ENCODE results near the gene FLOT2. TPM values are rescaled to one million over a fixed set of nuclear protein-coding genes. Genes with fewer than 3 reads are reported as not detected.
"Not testable (repeated sequence)": the region's sequence is repeated elsewhere in the genome, so short reads cannot be mapped to it uniquely, and the experiment has no call there.

FLOT2 gene
- 100 to 1,000 TPM; 143 to 191 TPM for total RNA-seq

DNA sequence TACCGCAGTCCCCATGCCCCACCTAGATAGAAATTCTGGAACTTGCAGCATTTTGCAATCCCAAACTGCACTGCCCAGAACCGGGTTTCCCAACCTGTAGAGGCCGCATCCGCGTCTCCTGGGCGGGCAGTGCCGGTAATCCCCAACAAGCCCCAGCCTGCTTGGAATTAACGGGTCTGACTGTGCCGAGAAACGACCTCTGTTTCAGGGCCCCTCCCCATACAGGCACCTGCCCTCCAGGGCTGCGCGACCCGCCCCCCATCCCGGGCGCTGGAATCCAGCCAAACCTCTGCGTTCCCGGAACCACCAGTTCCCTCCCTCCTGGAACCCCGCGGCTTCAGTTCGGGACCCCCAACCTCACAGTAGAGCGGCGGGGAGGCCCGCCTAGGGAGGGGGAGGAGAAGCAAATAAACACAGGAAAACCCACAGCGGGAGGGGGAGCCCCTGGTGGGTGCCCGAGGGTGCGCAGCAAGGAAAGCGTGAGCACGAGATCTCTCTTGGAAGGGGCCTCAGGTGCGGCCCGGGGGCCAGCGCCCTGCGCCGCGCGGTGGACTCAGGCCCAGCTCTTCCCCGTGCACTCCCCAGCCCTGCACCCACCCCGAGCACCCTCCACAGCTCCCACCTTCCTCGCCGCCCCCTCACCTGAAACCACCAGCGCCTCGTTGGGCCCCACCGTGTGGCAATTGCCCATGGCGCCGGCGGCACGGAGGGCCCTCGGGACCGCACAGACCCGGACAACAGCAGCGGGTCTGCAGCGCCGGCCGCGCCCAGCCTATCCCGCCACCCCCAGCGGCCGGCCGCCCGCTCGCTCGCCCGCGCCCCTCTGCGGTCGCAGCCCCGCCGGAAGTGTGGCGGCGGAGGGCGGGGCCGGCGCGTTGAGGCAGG is at the start of gene FLOT2:
FLOT2 (minus strand) TSS at position 850 of the 885 bp plus-strand sequence; CDS start at position 691, 159 bp downstream.
- H3K9me3 Mint-ChIP-seq (ENCODE audit: low read depth): no peaks in the 10 kb centered on the region
- peak within 1 kb of the TSS; percentile 93 for H3K27ac Mint-ChIP-seq
- CTCF ChIA-PET: interaction anchor here (0.7 to 7.8 kb wide), 17 partner anchors 11 to 220 kb away, joined by 3 to 68 read pairs (median 5); partner anchors contain the start of genes FAM222B, NEK8, PHF12 and TLCD1
- peaks cover 63% of the 10 kb centered on the region for H3K4me1 Mint-ChIP-seq
- H3K27me3 Mint-ChIP-seq: no peaks in the 10 kb centered on the region
- peaks cover 33% of the 10 kb centered on the region for H3K36me3 Mint-ChIP-seq
- ATAC-seq (peak; percentile 69), DNase-seq (peak; percentile 78)
- H3K4me3 Mint-ChIP-seq: peak within 1 kb of the TSS; percentile 91

DNA sequence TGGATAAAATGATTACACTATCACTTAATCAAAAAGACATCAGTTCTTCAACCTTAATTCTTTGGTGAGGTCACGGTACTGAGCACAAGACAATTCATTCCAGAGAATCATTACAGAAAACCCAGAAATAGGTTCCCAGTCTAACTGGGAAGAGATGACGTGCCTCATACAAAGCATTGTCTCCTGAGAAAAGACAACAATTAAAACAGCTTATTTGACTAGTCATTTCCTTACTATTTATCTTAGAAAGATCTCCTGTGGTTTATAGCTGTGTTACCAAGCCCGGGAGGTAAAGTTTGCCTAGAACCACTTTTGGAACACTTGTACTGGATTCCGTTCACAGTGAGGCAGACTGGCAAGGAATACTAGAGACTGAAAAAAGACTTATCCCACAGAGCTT is 48.7 kb upstream of the FLOT2 start:
- Mint-ChIP-seq H3K27ac (peak overlapping the region; percentile 78), H3K4me3 (no peak overlapping the region), H3K36me3 (peaks cover 53% of the 10 kb centered on the region), H3K4me1 (peaks cover 58% of the 10 kb centered on the region), H3K9me3 (ENCODE audit: low read depth) (no peaks in the 10 kb centered on the region), H3K27me3 (no peaks in the 10 kb centered on the region)
- CTCF ChIA-PET: interaction anchor here (1.1 to 9.1 kb wide), 6 partner anchors 8 to 219 kb away, joined by 3 to 112 read pairs (median 5); partner anchors contain the start of genes NEK8 and TLCD1
- DNase-seq: no peak
- no peak for ATAC-seq

DNA sequence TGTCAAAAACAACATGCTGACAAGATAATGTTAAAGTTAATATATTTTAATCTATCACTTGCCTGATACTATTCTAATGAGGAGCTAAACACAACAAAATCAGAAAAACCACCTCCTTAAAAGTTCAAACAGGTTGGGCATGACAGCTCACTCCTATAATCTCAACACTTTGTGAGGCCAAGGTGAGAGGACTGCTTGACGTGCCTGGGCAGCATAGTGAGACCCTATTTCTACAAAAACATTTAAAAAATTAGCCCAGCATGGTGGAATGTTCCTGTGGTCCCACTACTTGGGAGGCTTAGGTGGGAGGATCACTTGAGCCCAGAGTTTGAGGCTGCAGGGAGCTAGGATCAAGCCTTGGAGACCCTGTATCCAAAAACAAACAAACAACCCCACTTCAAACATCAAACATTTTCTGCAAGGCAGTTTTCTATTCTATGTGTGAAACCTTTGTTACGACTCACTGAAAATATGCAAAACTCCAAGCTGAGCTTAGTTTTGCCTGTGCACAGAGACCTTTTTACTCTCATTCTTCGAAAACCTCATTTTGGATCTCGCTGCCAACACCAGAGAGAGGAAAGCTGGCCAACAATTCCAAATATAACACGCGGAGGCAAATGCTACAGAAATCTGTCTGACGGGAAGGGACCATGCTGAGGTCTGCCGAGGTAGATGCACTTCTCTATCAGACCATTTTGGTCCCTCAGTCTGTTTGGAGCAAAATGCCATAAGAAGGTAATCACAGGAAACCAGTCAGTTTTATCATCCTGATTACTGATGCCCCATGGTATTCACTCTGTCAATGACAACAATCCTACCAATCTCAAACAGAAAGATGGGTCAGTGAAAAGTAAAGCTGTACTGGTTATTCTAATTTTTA is 47.6 kb upstream of the FLOT2 start:
- Mint-ChIP-seq H3K4me3 (no peak overlapping the region), H3K9me3 (ENCODE audit: low read depth) (no peaks in the 10 kb centered on the region), H3K27ac (no peak overlapping the region)

GRCh38 chr17:28944343-28944742 is 46.8 kb upstream of the FLOT2 start:
- Mint-ChIP-seq H3K36me3 (peaks cover 54% of the 10 kb centered on the region), H3K4me1 (peaks cover 75% of the 10 kb centered on the region), H3K9me3 (ENCODE audit: low read depth) (no peaks in the 10 kb centered on the region), H3K27ac (no peak overlapping the region), H3K4me3 (no peak overlapping the region), H3K27me3 (no peaks in the 10 kb centered on the region)
- no peak for DNase-seq
- ATAC-seq: no peak
- CTCF ChIA-PET: interaction anchor here (0.6 to 3.3 kb wide), 6 partner anchors 9 to 237 kb away, joined by 3 to 10 read pairs (median 4); partner anchors contain the start of gene DHRS13

More for the DNA sequence above, 47.6 kb upstream of the FLOT2 start:
- Mint-ChIP-seq H3K27me3 (no peaks in the 10 kb centered on the region), H3K4me1 (peaks cover 68% of the 10 kb centered on the region), H3K36me3 (peaks cover 54% of the 10 kb centered on the region)
- no peak for DNase-seq
- CTCF ChIA-PET: interaction anchor here (0.8 to 9.1 kb wide), 8 partner anchors 7 to 217 kb away, joined by 3 to 112 read pairs (median 4); partner anchors contain the start of genes DHRS13, NEK8 and TLCD1
- no peak for ATAC-seq

- CTCF ChIA-PET: interaction anchor here (3.3 kb wide), 1 partner anchor 41 kb away, joined by 10 read pairs; the partner anchor contains the start of gene DHRS13
- H3K27ac Mint-ChIP-seq: no peak overlapping the region
- H3K9me3 Mint-ChIP-seq (ENCODE audit: low read depth): no peaks in the 10 kb centered on the region
- DNase-seq (no peak), ATAC-seq (no peak)
- H3K4me3 Mint-ChIP-seq: no peak overlapping the region
- peaks cover 74% of the 10 kb centered on the region for H3K4me1 Mint-ChIP-seq
- H3K27me3 Mint-ChIP-seq: no peaks in the 10 kb centered on the region
- H3K36me3 Mint-ChIP-seq: peaks cover 50% of the 10 kb centered on the region
These were observed 45.4 kb upstream of the FLOT2 start for GRCh38 chr17:28942925-28943324.

DNA sequence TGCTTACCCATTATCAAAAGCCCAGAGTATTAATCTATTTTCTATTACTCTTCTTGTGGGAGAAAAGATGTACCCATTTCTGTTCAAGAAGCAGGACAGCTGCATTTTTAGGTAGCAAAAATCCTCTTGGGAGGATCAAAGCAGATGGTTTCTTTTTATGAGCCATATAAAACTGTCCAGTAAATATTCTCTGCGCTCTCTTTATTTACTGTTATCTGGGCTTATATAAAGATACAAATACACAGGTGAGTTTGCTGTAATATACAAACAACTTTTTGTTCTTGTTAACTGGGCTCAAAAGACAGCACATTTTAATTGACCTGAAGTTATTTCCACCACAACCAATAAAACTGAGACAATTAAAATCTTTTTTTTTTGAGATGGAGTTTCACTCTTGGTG is 43.7 kb upstream of the FLOT2 start:
- Mint-ChIP-seq H3K4me1 (peaks cover 72% of the 10 kb centered on the region), H3K9me3 (ENCODE audit: low read depth) (no peaks in the 10 kb centered on the region), H3K4me3 (no peak overlapping the region), H3K27ac (no peak overlapping the region), H3K36me3 (peaks cover 48% of the 10 kb centered on the region), H3K27me3 (no peaks in the 10 kb centered on the region)
- DNase-seq: no peak
- CTCF ChIA-PET: interaction anchor here (1.1 to 2.2 kb wide), 3 partner anchors 9 to 191 kb away, joined by 3 to 6 read pairs (median 5); no protein-coding TSS in a partner anchor
- no peak for ATAC-seq

DNA sequence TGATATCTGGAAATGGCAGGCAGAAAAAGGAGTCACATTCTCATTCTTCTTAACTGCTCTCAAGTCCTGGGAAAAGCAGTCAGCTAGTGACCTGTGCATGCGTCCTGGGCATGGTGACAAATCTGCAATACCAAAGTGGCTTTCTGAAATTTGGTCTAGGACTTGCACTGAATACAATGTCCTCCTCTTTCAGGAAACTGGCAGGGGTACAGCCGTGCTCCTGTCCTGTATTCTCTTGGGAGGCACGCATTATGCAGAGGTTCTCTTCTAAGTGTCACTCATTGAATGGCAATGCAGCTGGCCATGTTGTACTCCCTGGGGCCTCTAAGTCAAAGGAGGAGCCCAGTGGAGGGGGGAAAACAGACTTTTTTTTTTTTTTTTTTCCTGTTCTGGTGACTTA is 43.1 kb upstream of the FLOT2 start:
- CTCF ChIA-PET: interaction anchor here (1.1 to 2.2 kb wide), 3 partner anchors 9 to 191 kb away, joined by 3 to 6 read pairs (median 5); no protein-coding TSS in a partner anchor
- Mint-ChIP-seq H3K36me3 (peaks cover 49% of the 10 kb centered on the region), H3K9me3 (ENCODE audit: low read depth) (no peaks in the 10 kb centered on the region), H3K4me3 (no peak overlapping the region), H3K4me1 (peaks cover 70% of the 10 kb centered on the region), H3K27me3 (no peaks in the 10 kb centered on the region), H3K27ac (peak overlapping the region; percentile 61)
- ATAC-seq (no peak), DNase-seq (no peak)

- Mint-ChIP-seq H3K4me3 (no peak overlapping the region), H3K27me3 (no peaks in the 10 kb centered on the region), H3K4me1 (peaks cover 67% of the 10 kb centered on the region), H3K27ac (peak overlapping the region; percentile 61), H3K36me3 (peaks cover 47% of the 10 kb centered on the region), H3K9me3 (ENCODE audit: low read depth) (no peaks in the 10 kb centered on the region)
- DNase-seq: no peak
- ATAC-seq: no peak
- CTCF ChIA-PET: interaction anchor here (0.8 to 2.2 kb wide), 8 partner anchors 9 to 190 kb away, joined by 3 to 6 read pairs (median 4); partner anchors contain the start of gene PHF12
These were observed 42.6 kb upstream of the FLOT2 start for GRCh38 chr17:28940142-28940541.

DNA sequence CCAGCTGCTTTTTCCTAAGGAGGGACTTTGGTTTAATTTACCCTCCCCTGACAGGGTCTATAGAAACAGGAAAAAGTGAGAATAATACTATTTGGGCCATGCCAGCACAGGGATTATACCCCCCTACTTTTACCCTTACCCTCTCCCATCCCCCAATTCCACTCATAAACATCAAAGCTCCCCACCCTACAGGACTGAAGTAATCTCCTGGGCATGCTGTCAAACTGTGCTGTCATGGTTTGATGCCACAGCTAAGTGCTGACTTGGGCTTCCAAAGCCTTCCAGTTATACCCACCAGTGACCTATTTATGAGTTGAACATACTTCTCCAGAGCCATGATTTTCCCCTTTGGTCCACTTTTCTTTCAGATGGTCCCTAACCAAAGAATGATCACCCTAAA is 41.0 kb upstream of the FLOT2 start:
- DNase-seq (no peak), ATAC-seq (no peak)
- CTCF ChIA-PET: interaction anchor here (1.3 to 2.2 kb wide), 5 partner anchors 8 to 27 kb away, joined by 3 to 12 read pairs (median 4); partner anchors contain the start of gene PHF12
- Mint-ChIP-seq H3K27ac (peak overlapping the region; percentile 11), H3K36me3 (peaks cover 38% of the 10 kb centered on the region), H3K9me3 (ENCODE audit: low read depth) (no peaks in the 10 kb centered on the region), H3K27me3 (no peaks in the 10 kb centered on the region), H3K4me1 (peaks cover 61% of the 10 kb centered on the region), H3K4me3 (no peak overlapping the region)

DNA sequence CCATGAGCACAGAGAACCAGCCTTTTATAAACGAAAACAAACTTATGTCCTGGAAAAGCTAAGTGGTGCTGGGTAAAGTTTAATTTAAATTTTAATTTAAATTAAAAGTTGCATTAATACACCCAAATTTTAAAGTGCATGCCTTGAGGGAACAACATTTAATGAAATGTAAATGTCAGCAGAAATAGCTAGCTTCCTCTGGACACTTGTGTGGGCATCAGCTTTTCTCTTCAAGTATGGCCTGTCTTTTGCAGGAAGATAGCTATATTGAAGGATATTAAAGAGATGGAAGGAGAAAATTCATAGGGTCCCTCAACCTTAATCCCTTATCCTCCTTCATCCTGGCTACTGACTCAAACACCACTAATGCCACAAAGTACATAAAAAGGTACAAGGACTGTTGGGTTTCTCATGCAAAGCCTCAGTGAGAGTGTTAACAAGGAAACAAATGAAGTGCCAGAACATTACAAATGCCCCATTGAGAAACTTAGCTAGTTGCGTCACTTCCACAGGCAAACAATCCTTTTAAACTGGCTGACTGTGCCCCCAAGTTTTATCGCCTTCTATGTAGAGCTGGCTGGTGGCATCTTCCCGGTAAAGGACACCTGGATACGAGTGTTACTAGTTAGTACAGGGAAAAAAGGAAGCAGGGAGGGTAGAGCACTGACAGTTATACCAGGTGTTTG is 39.7 kb upstream of the FLOT2 start:
- H3K4me1 Mint-ChIP-seq: peaks cover 56% of the 10 kb centered on the region
- no peak for DNase-seq
- H3K36me3 Mint-ChIP-seq: peaks cover 37% of the 10 kb centered on the region
- no peaks in the 10 kb centered on the region for H3K27me3 Mint-ChIP-seq
- H3K4me3 Mint-ChIP-seq: no peak overlapping the region
- H3K9me3 Mint-ChIP-seq (ENCODE audit: low read depth): no peaks in the 10 kb centered on the region
- no peak overlapping the region for H3K27ac Mint-ChIP-seq
- no peak for ATAC-seq
- CTCF ChIA-PET: interaction anchor here (0.6 to 2.2 kb wide), 8 partner anchors 9 to 84 kb away, joined by 3 to 12 read pairs (median 5); no protein-coding TSS in a partner anchor

GRCh38 chr17:28935744-28936460 is 38.4 kb upstream of the FLOT2 start:
- CTCF ChIA-PET: interaction anchor here (0.9 to 2.2 kb wide), 5 partner anchors 14 to 209 kb away, joined by 3 to 12 read pairs (median 5); no protein-coding TSS in a partner anchor
- Mint-ChIP-seq H3K36me3 (peaks cover 37% of the 10 kb centered on the region), H3K4me3 (no peak overlapping the region), H3K9me3 (ENCODE audit: low read depth) (no peaks in the 10 kb centered on the region), H3K27ac (no peak overlapping the region), H3K27me3 (no peaks in the 10 kb centered on the region), H3K4me1 (peaks cover 47% of the 10 kb centered on the region)
- no peak for ATAC-seq
- DNase-seq: no peak

DNA sequence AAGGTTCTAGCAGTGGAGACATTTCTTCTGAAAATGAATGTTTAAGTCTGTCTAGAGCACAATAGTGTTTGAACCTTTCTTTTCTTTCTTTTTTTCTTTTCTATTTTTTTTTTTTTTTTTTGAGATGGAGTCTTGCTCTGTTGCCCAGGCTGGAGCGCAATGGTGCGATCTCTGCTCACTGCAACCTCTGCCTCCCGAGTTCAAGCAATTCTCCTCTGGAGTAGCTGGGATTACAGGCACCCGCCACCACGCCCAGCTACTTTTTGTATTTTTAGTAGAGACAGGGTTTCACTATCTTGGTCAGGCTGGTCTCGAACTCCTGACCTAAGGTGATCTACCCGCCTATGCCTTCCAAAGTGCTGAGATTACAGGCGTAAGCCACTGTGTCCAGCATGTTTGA is 37.0 kb upstream of the FLOT2 start:
- not testable (repeated sequence) for DNase-seq; H3K27ac Mint-ChIP-seq; H3K9me3 Mint-ChIP-seq (ENCODE audit: low read depth); H3K27me3 Mint-ChIP-seq; ATAC-seq; H3K4me3 Mint-ChIP-seq
- CTCF ChIA-PET: interaction anchor here (0.6 to 1.3 kb wide), 6 partner anchors 9 to 207 kb away, joined by 3 to 6 read pairs (median 3); no protein-coding TSS in a partner anchor
- Mint-ChIP-seq H3K36me3 (peaks cover 49% of the 10 kb centered on the region), H3K4me1 (peaks cover 39% of the 10 kb centered on the region)
